Thoracic aorta (tissue), 2 donors: ENCODE data around the gene CST5. TPM values are rescaled to one million over a fixed set of nuclear protein-coding genes. Genes with fewer than 3 reads are reported as not detected.
"Not testable (repeated sequence)": the region's sequence is repeated elsewhere in the genome, so short reads cannot be mapped to it uniquely, and the experiment has no call there.

Experiments
- ATAC-seq: fragments of 150-250 bp; one replicate; pipeline ENCODE4 v1.8.0; 2017; ENCODE audit warnings: low read depth; ENCODE audit not compliant: insufficient number of reproducible peaks, low FRiP score
- DNase-seq: peaks from one replicate; pipeline ENCODE4 v3.0.0-alpha.2; 2020; ENCODE audit warnings: low spot score
- H3K27ac ChIP-seq, 2 donors: fragments of 200-600 bp; sonication (generic); 1 replicate in 1 of 2; 2 replicates in 1 of 2; pipeline ENCODE4 v1.5.1; 2016; ENCODE audit warnings: mild to moderate bottlenecking in 2 of 2, moderate library complexity in 2 of 2
- H3K27me3 ChIP-seq: fragments of 200-600 bp; sonication (generic); replicated peaks from 2 replicates; pipeline ENCODE4 v1.6.0; 2016; ENCODE audit warnings: mild to moderate bottlenecking; ENCODE audit not compliant: insufficient read depth
- H3K36me3 ChIP-seq: fragments of 200-600 bp; sonication (generic); one replicate; pipeline ENCODE4 v1.5.1; 2016
- H3K4me1 ChIP-seq, 2 donors: fragments of 200-600 bp; sonication (generic); 1 replicate in 1 of 2; 2 replicates in 1 of 2; pipeline versions ENCODE4 v1.5.1 to v1.6.0; 2016; ENCODE audit warnings: low read depth in 2 of 2, mild to moderate bottlenecking in 1 of 2; ENCODE audit not compliant: control insufficient read depth in 1 of 2
- H3K4me3 ChIP-seq: fragments of 200-600 bp; sonication (generic); 2 replicates; pipeline ENCODE4 v1.5.1; 2016; ENCODE audit warnings: mild to moderate bottlenecking
- H3K9me3 ChIP-seq: fragments of 200-600 bp; sonication (generic); 2 replicates; pipeline ENCODE4 v1.5.1; 2016
- CTCF ChIP-seq: fragments of 200-600 bp; sonication (generic); IDR thresholded peaks from one replicate; pipeline ENCODE4 v1.5.1; 2019; ENCODE audit warnings: antibody characterized with exemption
- total RNA-seq, 2 donors: library from RNA; depleted of rRNA; stranded (reverse); fragments of >200 nt; gene quantifications; one replicate each; pipeline versions ENCODE4 v1.1.0 to v1.2.3, GENCODE V29; 2016

Gene CST5
- total RNA-seq, 2 donors from 2014 or later = not detected

DNA sequence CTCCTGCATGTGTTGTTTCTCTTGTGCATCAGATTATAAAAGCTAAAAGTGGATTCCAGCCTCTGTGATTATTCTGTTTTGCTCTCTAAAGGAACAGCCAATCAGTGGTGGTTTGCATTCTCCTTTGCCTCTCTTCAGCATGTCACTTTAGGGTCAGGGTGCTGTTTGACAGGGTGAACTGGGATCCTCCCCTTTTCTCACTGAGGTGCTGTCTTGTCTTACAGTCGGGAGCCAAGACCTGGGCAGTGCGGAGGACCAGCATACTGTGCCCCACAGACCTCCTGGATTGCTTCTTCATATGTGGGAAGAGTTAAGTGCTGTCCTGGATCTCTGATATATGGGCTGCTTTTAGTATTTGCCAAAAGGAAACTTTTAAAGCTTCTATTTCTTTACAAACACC, 37.9 kb downstream of the CST5 start:
- no peaks in the 10 kb centered on the region for H3K36me3 ChIP-seq
- H3K4me1 ChIP-seq = no peaks in the 10 kb centered on the region
- ATAC-seq = no peak
- no peak for TF ChIP-seq CTCF
- H3K27me3 ChIP-seq = no peaks in the 10 kb centered on the region
- no peaks in the 10 kb centered on the region for H3K9me3 ChIP-seq
- DNase-seq = no peak
- H3K4me3 ChIP-seq = no peak overlapping the region
- no peak overlapping the region for H3K27ac ChIP-seq

GRCh38 chr20:23835716-23836115, 43.8 kb downstream of the CST5 start:
- Histone ChIP-seq H3K27me3 (no peaks in the 10 kb centered on the region), H3K27ac (no peak overlapping the region), H3K4me3 (no peak overlapping the region), H3K36me3 (no peaks in the 10 kb centered on the region), H3K4me1 (no peaks in the 10 kb centered on the region), H3K9me3 (no peaks in the 10 kb centered on the region)
- ATAC-seq = no peak
- TF ChIP-seq CTCF = no peak
- DNase-seq = no peak

GRCh38 chr20:23832775-23833513, 46.6 kb downstream of the CST5 start:
- H3K27me3 ChIP-seq = no peaks in the 10 kb centered on the region
- no peaks in the 10 kb centered on the region for H3K9me3 ChIP-seq
- no peak for DNase-seq
- TF ChIP-seq CTCF = no peak
- ATAC-seq = no peak
- no peak overlapping the region for H3K4me3 ChIP-seq
- no peak overlapping the region for H3K27ac ChIP-seq
- no peaks in the 10 kb centered on the region for H3K36me3 ChIP-seq
- no peaks in the 10 kb centered on the region for H3K4me1 ChIP-seq

DNA sequence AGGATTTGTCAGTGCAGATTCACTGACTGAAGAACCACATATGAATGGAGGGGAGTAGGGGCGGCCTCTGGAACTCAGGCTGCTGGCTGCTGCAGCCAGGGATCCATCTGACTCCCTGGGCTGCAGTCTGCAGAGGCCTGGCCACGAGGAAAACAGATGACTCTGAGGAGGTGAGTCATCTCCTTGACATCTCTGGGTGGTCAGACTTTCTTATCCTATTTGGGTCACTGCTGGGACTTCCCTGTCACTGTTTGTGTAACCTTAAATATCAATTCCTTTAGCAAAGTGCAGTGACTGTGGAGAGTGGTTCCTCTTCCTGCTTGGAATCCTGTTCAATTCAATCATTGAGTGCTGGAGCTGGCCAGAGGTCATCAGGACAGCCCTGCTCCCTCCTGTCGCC, 47.6 kb downstream of the CST5 start:
- H3K4me3 ChIP-seq, ATAC-seq, H3K4me1 ChIP-seq, H3K9me3 ChIP-seq, H3K27me3 ChIP-seq, DNase-seq, H3K27ac ChIP-seq, H3K36me3 ChIP-seq: not testable (repeated sequence)

DNA sequence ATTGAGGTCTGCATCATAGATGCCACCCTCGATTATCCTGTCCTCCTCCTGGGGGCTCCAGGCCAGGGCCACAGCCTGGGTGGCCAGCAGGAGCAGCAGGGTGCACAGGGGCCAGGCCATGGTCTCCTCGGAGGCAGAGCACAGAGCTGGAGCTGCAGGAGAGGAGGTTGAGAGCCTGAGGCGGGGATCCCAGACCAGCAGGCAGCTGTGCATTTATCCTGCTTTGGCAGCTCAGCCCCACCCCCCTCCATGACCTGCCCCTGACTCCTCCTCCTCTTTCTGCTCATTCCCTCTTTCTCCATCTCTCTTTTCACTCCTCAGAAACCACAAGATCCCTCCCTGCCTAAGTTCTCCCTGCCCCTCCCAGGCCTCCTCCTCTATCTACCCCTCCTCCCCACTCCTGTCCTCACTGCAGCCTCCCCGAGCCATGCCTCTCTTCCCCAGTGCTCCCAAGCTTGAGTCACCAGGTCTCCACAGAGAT, 53.0 kb downstream of the CST5 start, which contains the start of gene CST2:
CST2 (minus strand) TSS at position 189 of the 481 bp plus-strand sequence; CDS start at position 120, 69 bp downstream.
- no peaks in the 10 kb centered on the region for H3K4me1 ChIP-seq
- no peaks in the 10 kb centered on the region for H3K36me3 ChIP-seq
- no peak for TF ChIP-seq CTCF
- H3K9me3 ChIP-seq = no peaks in the 10 kb centered on the region
- ATAC-seq (no peak), DNase-seq (no peak)
- no peak within 1 kb of the TSS for H3K4me3 ChIP-seq
- no peak within 1 kb of the TSS for H3K27ac ChIP-seq
- H3K27me3 ChIP-seq = no peaks in the 10 kb centered on the region

Other genes with a start within 250 kb of the CST5 start
- gene CST3, start 241.8 kb downstream of the CST5 start, total RNA-seq = 1,000 to 10,000 TPM; 1,107 to 2,392 TPM
- not detected for gene CST4, start 190.7 kb downstream of the CST5 start, total RNA-seq
- not detected for gene CST1, start 128.8 kb downstream of the CST5 start, total RNA-seq
- not detected for gene CST2, start 53.0 kb downstream of the CST5 start, total RNA-seq
- gene GGTLC1, start 109.0 kb upstream of the CST5 start, total RNA-seq = not detected